Astrocyte (in vitro differentiated cells and primary cell): ENCODE data around the gene PEPD.

ENCODE experiments used
- CTCF ChIP-seq: IDR thresholded peaks from 2 replicates; pipeline ENCODE4 v1.5.1; 2011; ENCODE audit warnings: low read depth, mild to moderate bottlenecking, inconsistent platforms, low read length, moderate library complexity; ENCODE audit not compliant: insufficient read depth
- EZH2 ChIP-seq: IDR thresholded peaks from 2 replicates; pipeline ENCODE4 v1.6.1; 2012; ENCODE audit warnings: mild to moderate bottlenecking, low read length, inconsistent platforms; ENCODE audit not compliant: insufficient read depth

- TF ChIP-seq CTCF = no peak
- TF ChIP-seq EZH2 = no peak
Measured at GRCh38 chr19:33404506-33405253, 116.9 kb downstream of the PEPD start.
